Neural cell (in vitro differentiated cells): Measurements from ENCODE around the gene NRG2. TPM values are rescaled to one million over a fixed set of nuclear protein-coding genes. Genes with fewer than 3 reads are reported as not detected.

Experiments
- H2AFZ ChIP-seq: fragments of 200-600, 300-800 bp; sonication (generic), shearing (Covaris generic); 2 replicates; pipeline ENCODE4 v1.6.0; 2014; ENCODE audit warnings: low read depth, mild to moderate bottlenecking, antibody characterized with exemption, low read length, moderate library complexity
- H3F3A ChIP-seq: fragments of 200-600 bp; shearing (Covaris generic); 2 replicates; pipeline ENCODE4 v1.6.1; 2016; ENCODE audit warnings: mild to moderate bottlenecking, moderate library complexity, mixed read lengths, antibody characterized with exemption, low read length; ENCODE audit not compliant: insufficient read depth, poor library complexity, severe bottlenecking
- H3K27ac ChIP-seq: fragments of 200-600, 300-800 bp; sonication (generic), shearing (Covaris generic); 2 replicates; pipeline ENCODE4 v1.5.1; 2014; ENCODE audit warnings: mild to moderate bottlenecking, low read length, moderate library complexity
- H3K27me3 ChIP-seq: fragments of 300-800, 200-600 bp; sonication (generic), shearing (Covaris generic); 2 replicates; pipeline ENCODE4 v1.6.0; 2014; ENCODE audit warnings: mild to moderate bottlenecking, low read depth, low read length, moderate library complexity; ENCODE audit not compliant: insufficient read depth
- H3K36me3 ChIP-seq: fragments of 300-800, 200-600 bp; sonication (generic), shearing (Covaris generic); 2 replicates; pipeline ENCODE4 v1.5.1; 2014; ENCODE audit warnings: mild to moderate bottlenecking, antibody characterized with exemption, low read length, moderate library complexity; ENCODE audit not compliant: insufficient read depth
- H3K4me2 ChIP-seq: fragments of 300-800, 200-600 bp; sonication (generic), shearing (Covaris generic); 2 replicates; pipeline ENCODE4 v1.6.0; 2014; ENCODE audit warnings: mild to moderate bottlenecking, low read length
- H3K4me3 ChIP-seq: fragments of 300-800, 200-600 bp; sonication (generic), shearing (Covaris generic); 2 replicates; pipeline ENCODE4 v1.5.1; 2014; ENCODE audit warnings: mild to moderate bottlenecking, low read length, moderate library complexity
- H3K79me2 ChIP-seq: fragments of 200-600 bp; shearing (Covaris generic); replicated peaks from 2 replicates; pipeline ENCODE4 v1.6.0; 2014; ENCODE audit warnings: mild to moderate bottlenecking, low read length, moderate library complexity; ENCODE audit not compliant: insufficient read depth
- H3K9ac ChIP-seq: fragments of 300-800, 200-600 bp; sonication (generic), shearing (Covaris generic); 2 replicates; pipeline ENCODE4 v1.6.1; 2016; ENCODE audit warnings: mild to moderate bottlenecking, low read length, mixed read lengths
- H3K9me2 ChIP-seq: fragments of 200-600 bp; shearing (Covaris generic); 2 replicates; pipeline ENCODE4 v1.6.1; 2016; ENCODE audit warnings: mild to moderate bottlenecking, low read length, mixed read lengths; ENCODE audit not compliant: insufficient read depth
- H3K9me3 ChIP-seq: fragments of 200-600, 300-800 bp; sonication (generic), shearing (Covaris generic); 2 replicates; pipeline ENCODE4 v1.6.1; 2016; ENCODE audit warnings: mild to moderate bottlenecking, mixed run types, low read length, moderate library complexity, mixed read lengths
- H4K20me1 ChIP-seq: fragments of 200-600 bp; shearing (Covaris generic); 2 replicates; pipeline ENCODE4 v1.6.1; 2016; ENCODE audit warnings: mild to moderate bottlenecking, mixed run types; ENCODE audit not compliant: insufficient read depth
- CTCF ChIP-seq: fragments of 450-650 bp; IDR thresholded peaks from 2 replicates; pipeline ENCODE4 v1.5.1; 2014; ENCODE audit warnings: antibody characterized with exemption, mild to moderate bottlenecking, moderate library complexity; ENCODE audit not compliant: poor library complexity, severe bottlenecking
- EP300 ChIP-seq: fragments of 450-650 bp; conservative IDR thresholded peaks from 2 replicates; pipeline ENCODE4 v1.6.1; 2014; ENCODE audit warnings: antibody characterized with exemption, mild to moderate bottlenecking, moderate library complexity; ENCODE audit not compliant: poor library complexity, severe bottlenecking
- EZH2 ChIP-seq: fragments of 200-600, 300-800 bp; shearing (Covaris generic), sonication (generic); IDR thresholded peaks from 2 replicates; pipeline ENCODE4 v1.6.1; 2014; ENCODE audit warnings: antibody characterized with exemption, low read length, borderline replicate concordance, mild to moderate bottlenecking; ENCODE audit not compliant: insufficient read depth, poor library complexity, severe bottlenecking
- MXI1 ChIP-seq: fragments of 450-650 bp; conservative IDR thresholded peaks from 2 replicates; pipeline ENCODE4 v1.6.1; 2014; ENCODE audit warnings: antibody characterized with exemption, mild to moderate bottlenecking; ENCODE audit not compliant: poor library complexity, severe bottlenecking
- POLR2AphosphoS5 ChIP-seq: IDR thresholded peaks from 2 replicates; pipeline ENCODE4 v1.6.1; 2012
- RAD21 ChIP-seq: fragments of 450-650 bp; conservative IDR thresholded peaks from 2 replicates; pipeline ENCODE4 v1.6.1; 2014; ENCODE audit warnings: antibody characterized with exemption, mild to moderate bottlenecking, moderate library complexity
- REST ChIP-seq: IDR thresholded peaks from 2 replicates; pipeline ENCODE4 v1.6.1; 2012; ENCODE audit warnings: borderline replicate concordance
- SMC3 ChIP-seq: fragments of 450-650 bp; conservative IDR thresholded peaks from 2 replicates; pipeline ENCODE4 v1.6.1; 2014; ENCODE audit warnings: antibody characterized with exemption, mild to moderate bottlenecking, moderate library complexity; ENCODE audit not compliant: poor library complexity
- TAF1 ChIP-seq: IDR thresholded peaks from 2 replicates; pipeline ENCODE4 v1.6.1; 2012; ENCODE audit warnings: low read depth
- polyA plus RNA-seq: library from polyadenylated mRNA; depleted of rRNA; stranded (reverse); fragments of >200 nt; gene quantifications from 2 replicates; pipeline ENCODE4 v1.2.3, GENCODE V29; 2014

NRG2 gene
- polyA plus RNA-seq, 1 donor from 2014 or later = 5.4 TPM

GRCh38 chr5:139867581-139867980 is 175.5 kb downstream of the NRG2 start:
- TF ChIP-seq MXI1 (no peak), REST (no peak), POLR2AphosphoS5 (no peak), EP300 (no peak), SMC3 (no peak)
- H3K9me3 ChIP-seq = no peaks in the 10 kb centered on the region
- H3K9me2 ChIP-seq = no peaks in the 10 kb centered on the region
- H3K27me3 ChIP-seq = no peaks in the 10 kb centered on the region
- no peaks in the 10 kb centered on the region for H3K79me2 ChIP-seq
- no peak overlapping the region for H3K4me2 ChIP-seq
- H3K9ac ChIP-seq = no peak overlapping the region
- H3K36me3 ChIP-seq = no peaks in the 10 kb centered on the region
- no peak overlapping the region for H3K27ac ChIP-seq
- H3K4me3 ChIP-seq = no peak overlapping the region
- H4K20me1 ChIP-seq = no peaks in the 10 kb centered on the region
- no peak overlapping the region for H2AFZ ChIP-seq
- no peaks in the 10 kb centered on the region for H3F3A ChIP-seq

GRCh38 chr5:139867109-139867508 is 176.0 kb downstream of the NRG2 start:
- Histone ChIP-seq H4K20me1 (no peaks in the 10 kb centered on the region), H3F3A (no peaks in the 10 kb centered on the region), H3K9me3 (no peaks in the 10 kb centered on the region), H3K4me3 (no peak overlapping the region), H3K9me2 (no peaks in the 10 kb centered on the region), H3K36me3 (no peaks in the 10 kb centered on the region), H3K27me3 (no peaks in the 10 kb centered on the region), H3K79me2 (no peaks in the 10 kb centered on the region), H3K4me2 (no peak overlapping the region), H2AFZ (no peak overlapping the region), H3K27ac (no peak overlapping the region), H3K9ac (no peak overlapping the region)
- no peak for TF ChIP-seq POLR2AphosphoS5
- TF ChIP-seq MXI1 = no peak
- TF ChIP-seq REST = no peak
- no peak for TF ChIP-seq SMC3
- no peak for TF ChIP-seq TAF1
- TF ChIP-seq CTCF = no peak
- no peak for TF ChIP-seq RAD21
- no peak for TF ChIP-seq EP300
- no peak for TF ChIP-seq EZH2
